ENCODE results near the gene PLXNA2. TPM values are rescaled to one million over a fixed set of nuclear protein-coding genes. Genes with fewer than 3 reads are reported as not detected.

The PLXNA2 gene
- total RNA-seq, 2 experiments from 2014 or later, result 0.23 TPM; not detected in 1

DNA sequence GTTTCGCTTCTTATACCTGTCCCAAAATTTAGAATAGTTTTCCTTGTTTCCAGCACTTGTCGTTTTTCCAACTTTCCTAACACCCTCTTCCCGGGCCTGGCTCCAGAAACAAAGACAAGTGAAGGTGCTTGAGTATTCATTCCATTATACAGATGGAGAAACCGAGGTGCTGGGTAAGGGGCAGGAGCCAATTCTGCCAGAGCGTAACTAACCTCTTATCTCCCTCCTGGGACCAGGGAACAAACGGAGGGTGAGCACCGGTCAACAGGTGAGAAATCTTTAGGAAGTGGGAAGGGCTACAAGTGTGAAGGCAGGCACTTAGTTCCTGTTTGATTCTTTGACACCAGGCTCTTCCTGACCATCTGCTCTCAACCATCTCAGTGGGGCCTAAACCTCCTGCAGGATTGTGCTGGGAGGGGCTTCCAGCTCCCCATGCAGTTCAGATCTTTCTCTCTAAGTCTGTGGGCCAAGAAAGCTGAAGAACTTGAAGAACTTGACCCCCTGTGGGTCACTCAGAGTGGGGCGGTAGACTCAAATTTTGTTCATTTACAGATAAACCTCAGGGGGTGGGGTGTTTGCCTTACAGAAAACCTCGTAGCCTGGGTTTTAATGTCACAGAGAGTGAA, 8.7 kb downstream of the PLXNA2 start:
- POLR2A ChIA-PET, result interaction anchor here (0.9 to 2.4 kb wide), 2 partner anchors 16 to 47 kb away, joined by 3 to 8 read pairs; no protein-coding TSS in a partner anchor
- H3K36me3 ChIP-seq (ENCODE audit: insufficient read depth, low read length), result no peaks in the 10 kb centered on the region
- no peak overlapping the region for H3K4me2 ChIP-seq (ENCODE audit: low read length)
- no peak overlapping the region for H3K27ac ChIP-seq (ENCODE audit: low read depth, low read length, poor library complexity, severe bottlenecking)
- intact Hi-C loops (cut with micrococcal nuclease; ENCODE audit: unreplicated experiment), result no loop called here
- no peak overlapping the region for H2AFZ ChIP-seq (ENCODE audit: low read length)
- DNase-seq (ENCODE audit: low spot score), result no peak
- BruUV-seq (replicated peaks), result no TSS peak
- TF ChIP-seq, protein P1, sequence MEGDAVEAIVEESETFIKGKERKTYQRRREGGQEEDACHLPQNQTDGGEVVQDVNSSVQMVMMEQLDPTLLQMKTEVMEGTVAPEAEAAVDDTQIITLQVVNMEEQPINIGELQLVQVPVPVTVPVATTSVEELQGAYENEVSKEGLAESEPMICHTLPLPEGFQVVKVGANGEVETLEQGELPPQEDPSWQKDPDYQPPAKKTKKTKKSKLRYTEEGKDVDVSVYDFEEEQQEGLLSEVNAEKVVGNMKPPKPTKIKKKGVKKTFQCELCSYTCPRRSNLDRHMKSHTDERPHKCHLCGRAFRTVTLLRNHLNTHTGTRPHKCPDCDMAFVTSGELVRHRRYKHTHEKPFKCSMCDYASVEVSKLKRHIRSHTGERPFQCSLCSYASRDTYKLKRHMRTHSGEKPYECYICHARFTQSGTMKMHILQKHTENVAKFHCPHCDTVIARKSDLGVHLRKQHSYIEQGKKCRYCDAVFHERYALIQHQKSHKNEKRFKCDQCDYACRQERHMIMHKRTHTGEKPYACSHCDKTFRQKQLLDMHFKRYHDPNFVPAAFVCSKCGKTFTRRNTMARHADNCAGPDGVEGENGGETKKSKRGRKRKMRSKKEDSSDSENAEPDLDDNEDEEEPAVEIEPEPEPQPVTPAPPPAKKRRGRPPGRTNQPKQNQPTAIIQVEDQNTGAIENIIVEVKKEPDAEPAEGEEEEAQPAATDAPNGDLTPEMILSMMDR (conservative IDR thresholded peaks at IDR 0.05; ENCODE audit: low read length), result no peak
- TF ChIP-seq EZH2phosphoT487 (IDR thresholded peaks at IDR 0.05; ENCODE audit: borderline replicate concordance, low read depth, low read length), result no peak
- no peaks in the 10 kb centered on the region for H3K9me2 ChIP-seq (ENCODE audit: insufficient read depth, low read length)
- peaks cover 4% of the 10 kb centered on the region for H3K4me1 ChIP-seq (ENCODE audit: insufficient read depth, low read length, poor library complexity, severe bottlenecking)
- H3K9me3 ChIP-seq (ENCODE audit: low read length), result no peaks in the 10 kb centered on the region
- no peak overlapping the region for H3K4me3 ChIP-seq (ENCODE audit: low read depth, low read length, poor library complexity, severe bottlenecking)
- CTCF ChIA-PET (ENCODE audit: unreplicated experiment), result interaction anchor here (0.7 to 0.9 kb wide), 2 partner anchors 10 to 213 kb away, joined by 3 read pairs; no protein-coding TSS in a partner anchor
- no peaks in the 10 kb centered on the region for H4K20me1 ChIP-seq (ENCODE audit: insufficient read depth, low read length)
- H3K79me2 ChIP-seq (ENCODE audit: insufficient read depth, low read depth, low read length), result no peaks in the 10 kb centered on the region

DNA sequence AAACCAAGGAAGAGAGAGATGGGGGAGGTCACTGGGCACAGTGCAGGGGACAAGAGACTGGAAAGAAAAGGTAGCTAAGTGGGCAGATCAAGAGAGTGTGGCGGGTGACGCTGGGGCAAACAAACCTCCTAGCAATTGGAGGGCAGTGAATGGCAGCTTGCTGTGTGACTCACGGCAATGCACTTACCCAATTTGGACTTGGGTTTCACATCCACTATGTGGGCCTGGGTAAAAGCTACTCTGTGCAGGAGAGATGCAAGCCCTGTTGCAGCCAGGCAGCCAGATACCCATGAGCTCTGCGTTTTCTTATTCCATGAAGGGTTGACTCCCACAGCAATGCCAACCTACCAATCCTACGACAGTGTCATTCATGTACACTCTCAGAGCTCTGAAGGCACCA, 9.5 kb downstream of the PLXNA2 start:
- CTCF ChIA-PET (ENCODE audit: unreplicated experiment), result interaction anchor here (0.9 kb wide), 1 partner anchor 213 kb away, joined by 3 read pairs; no protein-coding TSS in a partner anchor

More for the DNA sequence above, 9.5 kb downstream of the PLXNA2 start:
- Histone ChIP-seq H3K4me3 (ENCODE audit: low read depth, low read length, poor library complexity, severe bottlenecking) (no peak overlapping the region), H3K4me1 (ENCODE audit: insufficient read depth, low read length, poor library complexity, severe bottlenecking) (peaks cover 4% of the 10 kb centered on the region), H3K9me2 (ENCODE audit: insufficient read depth, low read length) (no peaks in the 10 kb centered on the region), H3K4me2 (ENCODE audit: low read length) (no peak overlapping the region), H2AFZ (ENCODE audit: low read length) (no peak overlapping the region), H3K9me3 (ENCODE audit: low read length) (no peaks in the 10 kb centered on the region), H3K79me2 (ENCODE audit: insufficient read depth, low read depth, low read length) (no peaks in the 10 kb centered on the region), H4K20me1 (ENCODE audit: insufficient read depth, low read length) (no peaks in the 10 kb centered on the region), H3K36me3 (ENCODE audit: insufficient read depth, low read length) (no peaks in the 10 kb centered on the region), H3K27ac (ENCODE audit: low read depth, low read length, poor library complexity, severe bottlenecking) (no peak overlapping the region)
- POLR2A ChIA-PET, result interaction anchor here (0.6 to 2.4 kb wide), 3 partner anchors 16 to 48 kb away, joined by 3 to 8 read pairs (median 3); no protein-coding TSS in a partner anchor
- TF ChIP-seq EZH2phosphoT487 (IDR thresholded peaks at IDR 0.05; ENCODE audit: borderline replicate concordance, low read depth, low read length), result no peak
- TF ChIP-seq, protein P1 (conservative IDR thresholded peaks at IDR 0.05; ENCODE audit: low read length), result no peak
- BruUV-seq (replicated peaks), result no TSS peak
- intact Hi-C loops (cut with micrococcal nuclease; ENCODE audit: unreplicated experiment), result no loop called here
- DNase-seq (ENCODE audit: low spot score), result no peak

All from OCI-LY7 (cell line).